ENCODE measurements around the gene PLD2.

DNA sequence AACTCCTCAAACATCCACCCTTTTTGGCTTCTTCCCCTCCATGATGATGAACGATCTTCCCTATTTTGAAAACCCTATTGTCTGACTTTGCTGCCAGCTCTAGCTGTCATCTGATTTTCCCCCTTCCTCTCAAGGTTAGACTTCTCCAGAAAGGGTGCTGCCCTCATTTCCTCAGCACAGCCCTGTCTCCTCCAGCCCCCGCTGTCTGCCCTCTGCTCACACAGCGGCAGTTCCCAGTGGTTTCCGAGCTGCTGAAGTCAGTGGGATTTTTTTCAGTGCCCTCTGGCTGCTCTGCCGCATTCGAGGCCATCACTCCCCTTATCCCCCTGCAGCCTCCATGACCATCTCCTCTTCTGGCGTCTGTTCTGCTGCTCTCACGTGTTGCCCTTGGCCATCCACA, 65.8 kb downstream of the PLD2 start:
- no peak for TF ChIP-seq POLR2A (IDR thresholded peaks at IDR 0.05)
- TF ChIP-seq, protein P1, sequence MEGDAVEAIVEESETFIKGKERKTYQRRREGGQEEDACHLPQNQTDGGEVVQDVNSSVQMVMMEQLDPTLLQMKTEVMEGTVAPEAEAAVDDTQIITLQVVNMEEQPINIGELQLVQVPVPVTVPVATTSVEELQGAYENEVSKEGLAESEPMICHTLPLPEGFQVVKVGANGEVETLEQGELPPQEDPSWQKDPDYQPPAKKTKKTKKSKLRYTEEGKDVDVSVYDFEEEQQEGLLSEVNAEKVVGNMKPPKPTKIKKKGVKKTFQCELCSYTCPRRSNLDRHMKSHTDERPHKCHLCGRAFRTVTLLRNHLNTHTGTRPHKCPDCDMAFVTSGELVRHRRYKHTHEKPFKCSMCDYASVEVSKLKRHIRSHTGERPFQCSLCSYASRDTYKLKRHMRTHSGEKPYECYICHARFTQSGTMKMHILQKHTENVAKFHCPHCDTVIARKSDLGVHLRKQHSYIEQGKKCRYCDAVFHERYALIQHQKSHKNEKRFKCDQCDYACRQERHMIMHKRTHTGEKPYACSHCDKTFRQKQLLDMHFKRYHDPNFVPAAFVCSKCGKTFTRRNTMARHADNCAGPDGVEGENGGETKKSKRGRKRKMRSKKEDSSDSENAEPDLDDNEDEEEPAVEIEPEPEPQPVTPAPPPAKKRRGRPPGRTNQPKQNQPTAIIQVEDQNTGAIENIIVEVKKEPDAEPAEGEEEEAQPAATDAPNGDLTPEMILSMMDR (IDR thresholded peaks at IDR 0.05), result no peak

All from body of pancreas (tissue), 4 donors.